Parathyroid adenoma (tissue), 2 donors: Measurements from ENCODE around the gene MLLT3.

Experiments
- H2AFZ ChIP-seq: fragments of 300-600 bp; sonication (generic); one replicate; pipeline ENCODE4 v1.7.0; 2017; ENCODE audit warnings: antibody characterized with exemption, mild to moderate bottlenecking
- H3K27ac ChIP-seq: fragments of 300-600 bp; sonication (generic); one replicate; pipeline ENCODE4 v1.7.0; 2017
- H3K27me3 ChIP-seq: fragments of 300-600 bp; sonication (generic); one replicate; pipeline ENCODE4 v1.7.0; 2017; ENCODE audit warnings: low read length; ENCODE audit not compliant: control insufficient read depth, insufficient read depth
- H3K36me3 ChIP-seq: fragments of 300-600 bp; sonication (generic); one replicate; pipeline ENCODE4 v1.7.0; 2017; ENCODE audit warnings: low read length; ENCODE audit not compliant: control insufficient read depth, insufficient read depth
- H3K4me1 ChIP-seq: fragments of 300-600 bp; sonication (generic); one replicate; pipeline ENCODE4 v1.7.0; 2017; ENCODE audit warnings: control low read depth
- H3K4me2 ChIP-seq: fragments of 300-600 bp; sonication (generic); one replicate; pipeline ENCODE4 v1.7.0; 2017; ENCODE audit warnings: low read length
- H3K4me3 ChIP-seq: fragments of 300-600 bp; sonication (generic); one replicate; pipeline ENCODE4 v1.7.0; 2017; ENCODE audit warnings: low read depth, low read length
- H3K79me2 ChIP-seq: fragments of 300-600 bp; sonication (generic); one replicate; pipeline ENCODE4 v1.7.0; 2017; ENCODE audit warnings: control low read depth
- H3K9ac ChIP-seq: fragments of 300-600 bp; sonication (generic); one replicate; pipeline ENCODE4 v1.7.0; 2017; ENCODE audit warnings: mild to moderate bottlenecking
- H3K9me3 ChIP-seq: fragments of 300-600 bp; sonication (generic); one replicate; pipeline ENCODE4 v1.7.0; 2017; ENCODE audit warnings: low read length; ENCODE audit not compliant: control insufficient read depth
- CTCF ChIP-seq: fragments of 300-600 bp; sonication (generic); IDR thresholded peaks from one replicate; pipeline ENCODE4 v1.7.0; 2017; ENCODE audit warnings: antibody characterized with exemption, mild to moderate bottlenecking
- donor health status: primary hyperparathyroidism.

MLLT3 gene

GRCh38 chr9:20496328-20496727 lies 126.0 kb downstream of the MLLT3 start:
- no peak overlapping the region for H3K27ac ChIP-seq
- no peak for TF ChIP-seq CTCF
- no peaks in the 10 kb centered on the region for H3K4me1 ChIP-seq
- H3K79me2 ChIP-seq = no peaks in the 10 kb centered on the region
- H3K27me3 ChIP-seq = no peaks in the 10 kb centered on the region
- H3K4me3 ChIP-seq = no peak overlapping the region
- no peak overlapping the region for H2AFZ ChIP-seq
- no peak overlapping the region for H3K4me2 ChIP-seq
- H3K9me3 ChIP-seq = no peaks in the 10 kb centered on the region
- no peak overlapping the region for H3K9ac ChIP-seq
- H3K36me3 ChIP-seq = no peaks in the 10 kb centered on the region

DNA sequence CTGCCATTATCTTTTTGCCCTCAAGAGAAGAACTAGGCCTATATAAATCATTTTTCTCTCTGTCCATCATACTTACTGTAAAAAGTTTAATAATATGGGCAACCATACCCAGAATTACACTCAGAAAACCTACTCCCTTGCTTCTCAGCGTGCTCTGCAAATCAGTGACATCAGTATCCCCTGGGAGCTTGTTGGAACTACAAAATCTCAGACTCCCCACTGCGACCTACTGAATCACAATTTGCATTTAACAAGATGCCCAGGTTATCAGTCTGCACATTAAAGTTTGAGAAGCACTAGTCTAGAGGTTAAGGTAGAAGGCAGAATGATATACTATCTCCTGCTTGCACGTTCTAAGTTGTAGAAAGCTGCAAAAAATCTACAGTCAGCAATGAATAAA lies 127.2 kb downstream of the MLLT3 start:
- Histone ChIP-seq H3K36me3 (no peaks in the 10 kb centered on the region), H3K27me3 (no peaks in the 10 kb centered on the region), H3K9me3 (no peaks in the 10 kb centered on the region), H3K9ac (no peak overlapping the region), H3K79me2 (peaks cover under 1% of the 10 kb centered on the region), H3K4me3 (no peak overlapping the region), H3K4me1 (no peaks in the 10 kb centered on the region), H3K4me2 (no peak overlapping the region), H3K27ac (no peak overlapping the region), H2AFZ (no peak overlapping the region)
- no peak for TF ChIP-seq CTCF

- no peaks in the 10 kb centered on the region for H3K27me3 ChIP-seq
Observed at GRCh38 chr9:20494035-20494434, 128.3 kb downstream of the MLLT3 start.

DNA sequence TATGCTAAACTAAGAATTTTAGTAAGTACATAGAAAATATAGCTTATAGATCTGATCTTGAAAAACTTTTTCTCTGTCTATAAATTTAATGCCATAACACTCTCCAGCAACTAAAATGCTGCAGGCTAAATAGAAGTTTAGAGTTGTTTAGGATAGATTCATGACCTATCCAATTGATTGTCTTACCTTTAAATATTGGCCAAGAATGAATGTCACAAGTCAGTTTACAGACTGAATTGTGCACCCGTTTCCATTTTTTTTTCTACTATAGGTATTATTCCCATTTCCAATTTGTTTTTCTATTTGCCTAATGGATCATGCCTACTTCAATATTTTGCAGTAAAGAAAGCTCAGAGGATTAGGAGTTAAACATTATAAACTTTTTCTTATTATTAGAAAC lies 129.5 kb downstream of the MLLT3 start:
- Histone ChIP-seq H3K27me3 (no peaks in the 10 kb centered on the region), H3K27ac (no peak overlapping the region), H2AFZ (no peak overlapping the region), H3K4me2 (no peak overlapping the region), H3K36me3 (no peaks in the 10 kb centered on the region), H3K79me2 (peaks cover 2% of the 10 kb centered on the region), H3K4me1 (no peaks in the 10 kb centered on the region), H3K9ac (no peak overlapping the region), H3K9me3 (no peaks in the 10 kb centered on the region), H3K4me3 (no peak overlapping the region)
- TF ChIP-seq CTCF = no peak

More at GRCh38 chr9:20494035-20494434, 128.3 kb downstream of the MLLT3 start:
- H3K4me3 ChIP-seq = no peak overlapping the region
- H3K9ac ChIP-seq = no peak overlapping the region
- no peaks in the 10 kb centered on the region for H3K4me1 ChIP-seq
- H3K79me2 ChIP-seq = peaks cover 2% of the 10 kb centered on the region
- no peaks in the 10 kb centered on the region for H3K36me3 ChIP-seq
- no peak for TF ChIP-seq CTCF
- H2AFZ ChIP-seq = no peak overlapping the region
- no peaks in the 10 kb centered on the region for H3K9me3 ChIP-seq
- no peak overlapping the region for H3K27ac ChIP-seq
- H3K4me2 ChIP-seq = no peak overlapping the region

DNA sequence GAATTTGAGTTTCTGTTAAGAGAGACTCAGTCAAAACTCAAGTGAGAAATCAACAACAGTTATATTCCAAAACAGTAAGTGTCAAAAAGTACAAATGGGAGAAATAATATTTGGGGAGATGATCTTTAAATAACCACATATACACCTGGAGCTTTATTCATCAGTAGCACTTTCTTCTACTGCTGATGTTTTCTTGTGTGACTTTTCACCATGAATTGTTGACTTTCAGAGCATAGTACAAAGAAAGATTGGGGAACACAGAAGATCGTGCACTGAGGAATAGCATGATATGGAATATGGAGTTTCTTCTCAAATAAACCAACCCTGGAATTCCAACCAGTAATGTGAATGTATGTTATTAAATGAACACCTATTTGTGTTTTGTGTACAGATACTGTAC lies 130.7 kb downstream of the MLLT3 start:
- TF ChIP-seq CTCF = no peak
- Histone ChIP-seq H3K9me3 (no peaks in the 10 kb centered on the region), H3K36me3 (no peaks in the 10 kb centered on the region), H3K4me2 (no peak overlapping the region), H3K79me2 (peaks cover 2% of the 10 kb centered on the region), H3K4me3 (no peak overlapping the region), H3K9ac (no peak overlapping the region), H3K27ac (no peak overlapping the region), H3K4me1 (no peaks in the 10 kb centered on the region), H2AFZ (no peak overlapping the region), H3K27me3 (no peaks in the 10 kb centered on the region)
